GM18511 (cell line): ENCODE data around the gene EEF1AKMT2.
"Not testable (repeated sequence)": the region's sequence is repeated elsewhere in the genome, so short reads cannot be mapped to it uniquely, and the experiment has no call there.

Experiments used
- ATAC-seq: cut with Tn5 transposase; IDR thresholded peaks from one replicate; pipeline ENCODE4 v1.9.1; 2021; ENCODE audit warnings: mild to moderate bottlenecking, moderate library complexity; ENCODE audit not compliant: unreplicated experiment

EEF1AKMT2 gene

GRCh38 chr10:124756156-124756903 is 35.4 kb downstream of the EEF1AKMT2 start:
- ATAC-seq: no peak

GRCh38 chr10:124755581-124755980 is 36.1 kb downstream of the EEF1AKMT2 start:
- no peak for ATAC-seq

GRCh38 chr10:124754227-124754626 is 37.5 kb downstream of the EEF1AKMT2 start:
- no peak for ATAC-seq

- peak; percentile 41 for ATAC-seq
Observed at GRCh38 chr10:124748953-124749645, 42.6 kb downstream of the EEF1AKMT2 start.

- no peak for ATAC-seq
Observed at GRCh38 chr10:124748166-124748565, 43.5 kb downstream of the EEF1AKMT2 start.

GRCh38 chr10:124747745-124748144 is 43.9 kb downstream of the EEF1AKMT2 start:
- no peak for ATAC-seq

- ATAC-seq: no peak
Observed at GRCh38 chr10:124746992-124747391, 44.7 kb downstream of the EEF1AKMT2 start.

GRCh38 chr10:124746447-124746846 is 45.2 kb downstream of the EEF1AKMT2 start:
- not testable (repeated sequence) for ATAC-seq

- no peak for ATAC-seq
Observed at GRCh38 chr10:124745673-124746072, 46.0 kb downstream of the EEF1AKMT2 start.

GRCh38 chr10:124745252-124745651 is 46.4 kb downstream of the EEF1AKMT2 start:
- no peak for ATAC-seq

GRCh38 chr10:124744102-124745050 is 47.3 kb downstream of the EEF1AKMT2 start, which contains the start of gene FAM53B:
TSS of gene FAM53B (minus strand) at chr10:124744378. CDS start at chr10:124706713, 37,665 bp downstream.
- peak; percentile 68 for ATAC-seq

GRCh38 chr10:124743191-124744101 is 48.2 kb downstream of the EEF1AKMT2 start:
- ATAC-seq: no peak

- ATAC-seq: no peak
Observed at GRCh38 chr10:124742413-124743190, 49.1 kb downstream of the EEF1AKMT2 start.

GRCh38 chr10:124741922-124742412 is 49.7 kb downstream of the EEF1AKMT2 start:
- no peak for ATAC-seq

GRCh38 chr10:124741281-124741921 is 50.3 kb downstream of the EEF1AKMT2 start:
- ATAC-seq: peak; percentile 53

- peak; percentile 40 for ATAC-seq
Observed at GRCh38 chr10:124740369-124741280, 51.1 kb downstream of the EEF1AKMT2 start.

- ATAC-seq: no peak
Observed at GRCh38 chr10:124739986-124740368, 51.7 kb downstream of the EEF1AKMT2 start.
